H1 (cell line): ENCODE results near the gene IL4. TPM values are rescaled to one million over a fixed set of nuclear protein-coding genes. Genes with fewer than 3 reads are reported as not detected.

ENCODE experiments used
- CTCF ChIA-PET: fragments of 300-600 bp; sonication (Branson Sonifier 250); formaldehyde crosslinking; loops from one replicate; lab custom pipeline; 2021; ENCODE audit not compliant: partially characterized antibody; lab: Charles Lee
- POLR2A ChIA-PET: fragments of 300-600 bp; sonication (Branson Sonifier 250); formaldehyde crosslinking; loops from one replicate; lab custom pipeline; 2021; ENCODE audit warnings: inconsistent platforms; ENCODE audit not compliant: partially characterized antibody; lab: Charles Lee
- DNase-seq, 2 experiments: peaks; one replicate each; pipeline versions ENCODE4 v3.0.0 to v3.0.0-alpha.2; 2010 to 2022; ENCODE audit warnings: low spot score in 2 of 2, low read depth in 1 of 2, mixed read lengths in 1 of 2
- FAIRE-seq: peaks from 2 replicates; lab custom pipeline; 2011; peaks lifted over from hg19 to GRCh38; lab: Jason Lieb, UNC
- H2AFZ ChIP-seq: 2 replicates; pipeline ENCODE4 v1.8.1; 2012; ENCODE audit warnings: low read length, inconsistent platforms
- H2AK5ac ChIP-seq: 2 replicates; pipeline ENCODE4 v1.6.1; 2013; ENCODE audit warnings: low read depth, low read length
- H2BK120ac ChIP-seq: replicated peaks from 2 replicates; pipeline ENCODE3; 2013; ENCODE audit warnings: low read depth, low read length, inconsistent platforms
- H2BK12ac ChIP-seq: 2 replicates; pipeline ENCODE4 v1.6.1; 2013; ENCODE audit warnings: low read depth, low read length
- H2BK15ac ChIP-seq: 2 replicates; pipeline ENCODE4 v1.6.1; 2013; ENCODE audit warnings: low read length
- H2BK20ac ChIP-seq: 2 replicates; pipeline ENCODE4 v1.6.1; 2013; ENCODE audit warnings: low read length
- H2BK5ac ChIP-seq: 2 replicates; pipeline ENCODE4 v1.6.1; 2013; ENCODE audit warnings: low read depth, low read length
- H3K14ac ChIP-seq: 2 replicates; pipeline ENCODE4 v1.6.1; 2013; ENCODE audit warnings: inconsistent platforms; ENCODE audit not compliant: insufficient read length
- H3K18ac ChIP-seq: 2 replicates; pipeline ENCODE4 v1.6.1; 2013; ENCODE audit warnings: low read length; ENCODE audit errors: extremely low read depth
- H3K23ac ChIP-seq: 2 replicates; pipeline ENCODE4 v1.6.1; 2013; ENCODE audit warnings: inconsistent platforms; ENCODE audit not compliant: insufficient read length
- H3K23me2 ChIP-seq: 2 replicates; pipeline ENCODE4 v1.6.1; 2013; ENCODE audit warnings: low read depth, low read length
- H3K27ac ChIP-seq: 2 replicates; pipeline ENCODE4 v1.6.1; 2011; ENCODE audit warnings: low read depth, low read length, inconsistent platforms
- H3K27me3 ChIP-seq, 4 experiments: replicated peaks in 1 of 4; 1 replicate in 1 of 4; 2 replicates in 3 of 4; pipeline versions ENCODE4 v1.6.1 to v1.8.1; 2011 to 2013; ENCODE audit warnings: low read length in 3 of 4, mild to moderate bottlenecking in 3 of 4, inconsistent platforms in 2 of 4, mixed read lengths in 2 of 4, moderate library complexity in 1 of 4; ENCODE audit not compliant: control insufficient read depth in 3 of 4, insufficient read depth in 3 of 4; ENCODE audit errors: extremely low read depth in 1 of 4
- H3K36me3 ChIP-seq, 4 experiments: 2 replicates each; pipeline versions ENCODE4 v1.6.1 to v1.8.1; 2011 to 2013; ENCODE audit warnings: mild to moderate bottlenecking in 4 of 4, low read length in 3 of 4, moderate library complexity in 2 of 4, control low read depth in 1 of 4, inconsistent platforms in 1 of 4; ENCODE audit not compliant: insufficient read depth in 4 of 4, control insufficient read depth in 2 of 4
- H3K4ac ChIP-seq: replicated peaks from 2 replicates; pipeline ENCODE3; 2013; ENCODE audit warnings: low read length, low read depth, mixed read lengths, inconsistent platforms; ENCODE audit not compliant: insufficient read length
- H3K4me1 ChIP-seq, 4 experiments: replicated peaks in 1 of 4; 1 replicate in 1 of 4; 2 replicates in 3 of 4; pipeline versions ENCODE4 v1.6.1 to v1.8.1; 2011 to 2013; ENCODE audit warnings: low read length in 3 of 4, inconsistent platforms in 2 of 4, mixed read lengths in 1 of 4; ENCODE audit not compliant: insufficient read depth in 4 of 4, control insufficient read depth in 3 of 4
- H3K4me2 ChIP-seq, 2 experiments: 2 replicates each; pipeline versions ENCODE4 v1.6.1 to v1.8.1; 2011 to 2013; ENCODE audit warnings: low read depth in 2 of 2, low read length in 2 of 2, control low read depth in 1 of 2, inconsistent platforms in 1 of 2, mild to moderate bottlenecking in 1 of 2; ENCODE audit not compliant: insufficient read depth in 1 of 2
- H3K4me3 ChIP-seq, 4 experiments: fragments of 200-600, 300-600 bp in 1 of 4; sonication (generic), shearing (Covaris generic), sonication (Bioruptor Twin) in 1 of 4; 2 replicates each; pipeline versions ENCODE4 v1.5.1 to v1.8.1; 2011 to 2016; ENCODE audit warnings: low read length in 4 of 4, low read depth in 3 of 4, control low read depth in 2 of 4, inconsistent platforms in 2 of 4, mild to moderate bottlenecking in 2 of 4, mixed read lengths in 1 of 4, moderate library complexity in 1 of 4; ENCODE audit not compliant: insufficient read depth in 2 of 4; ENCODE audit errors: extremely low read depth in 1 of 4
- H3K56ac ChIP-seq: replicated peaks from 2 replicates; pipeline ENCODE3; 2013; ENCODE audit warnings: low read depth, mild to moderate bottlenecking, mixed read lengths, low read length, inconsistent platforms; ENCODE audit not compliant: insufficient read length
- H3K79me1 ChIP-seq: 2 replicates; pipeline ENCODE4 v1.6.1; 2013; ENCODE audit warnings: low read depth, low read length, control low read depth
- H3K79me2 ChIP-seq, 2 experiments: 2 replicates each; pipeline versions ENCODE4 v1.6.1 to v1.8.1; 2012 to 2013; ENCODE audit warnings: low read length in 2 of 2, mild to moderate bottlenecking in 2 of 2, inconsistent platforms in 1 of 2; ENCODE audit not compliant: insufficient read depth in 2 of 2, control insufficient read depth in 1 of 2
- H3K9ac ChIP-seq, 4 experiments: replicated peaks in 1 of 4; 1 replicate in 1 of 4; 2 replicates in 3 of 4; pipeline versions ENCODE4 v1.6.1 to v1.8.1; 2011 to 2013; ENCODE audit warnings: low read depth in 3 of 4, low read length in 3 of 4, control low read depth in 2 of 4, mild to moderate bottlenecking in 2 of 4, moderate library complexity in 2 of 4, inconsistent platforms in 1 of 4; ENCODE audit errors: extremely low read depth in 1 of 4
- H3K9me3 ChIP-seq, 2 experiments: 2 replicates each; pipeline versions ENCODE4 v1.6.1 to v1.8.1; 2012 to 2013; ENCODE audit warnings: mild to moderate bottlenecking in 2 of 2, moderate library complexity in 2 of 2, control low read depth in 1 of 2, inconsistent platforms in 1 of 2, low read depth in 1 of 2, low read length in 1 of 2, mixed read lengths in 1 of 2; ENCODE audit not compliant: insufficient read depth in 2 of 2
- H4K20me1 ChIP-seq, 2 experiments: replicated peaks in 1 of 2; 2 replicates each; pipeline versions ENCODE3 to v1.8.1; 2011 to 2013; ENCODE audit warnings: inconsistent platforms in 2 of 2, low read length in 2 of 2, mild to moderate bottlenecking in 1 of 2; ENCODE audit not compliant: insufficient read depth in 2 of 2, control insufficient read depth in 1 of 2
- H4K5ac ChIP-seq: 2 replicates; pipeline ENCODE4 v1.6.1; 2013; ENCODE audit warnings: low read length, low read depth, mixed read lengths, inconsistent platforms; ENCODE audit not compliant: insufficient read length
- H4K8ac ChIP-seq: 2 replicates; pipeline ENCODE4 v1.8.0; 2013; ENCODE audit warnings: mild to moderate bottlenecking, moderate library complexity, low read length, inconsistent platforms; ENCODE audit not compliant: insufficient read depth; ENCODE audit errors: extremely low read depth
- H4K91ac ChIP-seq: replicated peaks from 2 replicates; pipeline ENCODE3; 2013; ENCODE audit warnings: low read length, mixed read lengths, inconsistent platforms; ENCODE audit not compliant: insufficient read length
- SUZ12 ChIP-seq: fragments of 200-600 bp; sonication (generic); IDR thresholded peaks from 2 replicates; pipeline ENCODE4 v1.6.1; 2012; ENCODE audit warnings: mild to moderate bottlenecking, inconsistent platforms, low read length, moderate library complexity, mixed read lengths
- WGBS, 2 experiments: shearing (Covaris generic) in 1 of 2; methylation state at CpG; one replicate each; pipeline versions ENCODE4 v1.1.6 to v1.1.7; 2013 to 2015; ENCODE audit warnings: low lambda C conversion rate in 2 of 2, mixed read lengths in 2 of 2, inconsistent platforms in 1 of 2, low coverage in 1 of 2, missing lambda C conversion rate in 1 of 2; ENCODE audit not compliant: insufficient replicate concordance in 2 of 2, insufficient coverage in 1 of 2, insufficient read length in 1 of 2; ENCODE audit errors: extremely low coverage in 1 of 2, missing lambda C conversion rate in 1 of 2; 5-methylcytosine and 5-hydroxymethylcytosine counted together
- polyA plus RNA-seq, 7 experiments: library from polyadenylated mRNA; depleted of rRNA in 3 of 7; stranded (reverse) in 5 of 7; unstranded in 2 of 7; fragments of >200 nt in 5 of 7; fragments of 200-250 nt in 2 of 7; gene quantifications; 1 replicate in 5 of 7; 2 replicates in 1 of 7; 4 replicates in 1 of 7; pipeline versions ENCODE4 v1.2.1 to v1.2.3, GENCODE V29; 2011 to 2013; ENCODE audit warnings: missing spikeins in 2 of 7, mixed read lengths in 2 of 7
- total RNA-seq: library from RNA; stranded (reverse); fragmentation: NEBNext Ultra II Directional; extraction: Animal tissue kit (Norgen Biotek cat#: 25700); gene quantifications from 2 replicates; pipeline ENCODE4 v1.2.1, GENCODE V29; 2021

IL4 gene
- total and polyA plus RNA-seq, 2 of the 8 experiments (the other 6 are each of a cell fraction or from before 2014, with no cell fraction given), result not detected

DNA sequence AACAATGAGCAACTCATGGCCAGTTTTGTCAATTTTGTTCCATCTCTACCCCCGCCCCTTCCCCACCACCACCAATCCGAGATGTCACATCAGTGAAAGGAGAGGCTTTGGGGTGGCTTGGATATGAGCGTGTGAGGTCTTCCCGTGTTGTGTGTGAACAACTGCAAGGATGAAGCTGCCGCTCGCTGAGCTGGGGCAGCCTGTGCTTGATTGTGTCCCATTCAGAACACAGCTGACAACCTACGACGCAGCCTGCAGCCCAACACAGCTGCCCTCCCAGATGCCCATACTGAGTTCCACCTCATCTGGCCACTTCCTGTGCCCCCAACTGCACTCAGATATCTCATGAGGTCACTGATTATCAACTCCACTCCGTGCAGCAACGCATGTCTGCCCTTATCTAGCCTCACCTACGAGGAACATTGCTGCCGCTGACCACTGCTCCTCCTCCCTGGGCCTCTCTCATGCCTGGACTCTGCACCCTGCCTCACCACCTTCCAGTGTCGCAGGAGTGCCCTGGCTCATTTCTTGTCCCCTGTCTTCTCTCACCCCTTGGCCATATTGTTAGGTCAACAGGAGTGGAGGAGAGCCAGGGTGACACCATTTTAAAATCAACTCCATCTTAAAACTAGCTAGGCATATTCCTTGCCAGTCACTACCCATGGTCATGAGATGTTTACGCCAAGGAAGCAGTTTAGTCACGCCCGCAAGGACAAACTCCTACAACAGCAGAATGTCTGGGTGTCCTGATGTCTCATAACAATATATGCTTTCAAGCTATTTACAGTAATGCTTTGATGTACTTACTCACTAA is 7.3 kb upstream of the IL4 start:
- no peak overlapping the region for H2AK5ac ChIP-seq
- no peak overlapping the region for H4K5ac ChIP-seq
- H2BK12ac ChIP-seq, result no peak overlapping the region
- no peaks in the 10 kb centered on the region for H3K79me2 ChIP-seq
- no peak overlapping the region for H2BK120ac ChIP-seq
- no peak overlapping the region for H2BK15ac ChIP-seq
- DNase-seq (no peak), FAIRE-seq (no peak)
- H3K56ac ChIP-seq, result no peak overlapping the region
- POLR2A ChIA-PET, result no interaction called here
- H4K91ac ChIP-seq, result no peak overlapping the region
- no peak overlapping the region for H3K4ac ChIP-seq
- no peaks in the 10 kb centered on the region for H4K20me1 ChIP-seq
- no peak overlapping the region for H3K4me3 ChIP-seq
- WGBS, 2 experiments, result 94% methylated on average over 16 of the region's 16 CpGs; no CpG with 5 or more reads in 1 of the 2 experiments
- no peaks in the 10 kb centered on the region for H3K36me3 ChIP-seq
- no peak overlapping the region for H4K8ac ChIP-seq
- H3K4me1 ChIP-seq, result peaks cover 0 to 3% (median 0%) of the 10 kb centered on the region in 4 experiments; a peak in 1 of 7 replicates
- no peaks in the 10 kb centered on the region; a peak in 1 of 7 replicates for H3K27me3 ChIP-seq
- no peaks in the 10 kb centered on the region for H3K23me2 ChIP-seq
- H2AFZ ChIP-seq, result no peak overlapping the region
- CTCF ChIA-PET, result interaction anchor here (0.9 to 2.2 kb wide), 3 partner anchors 11 to 88 kb away, joined by 3 to 8 read pairs (median 6); no protein-coding TSS in a partner anchor
- 0 out of 4 replicates have a peak, but pooled peaks cover 0 to 3% of the 10 kb centered on the region in 2 experiments for H3K9me3 ChIP-seq
- H3K23ac ChIP-seq, result no peak overlapping the region
- no peak overlapping the region for H3K9ac ChIP-seq
- H3K4me2 ChIP-seq, result no peak overlapping the region
- no peak overlapping the region for H2BK20ac ChIP-seq
- H3K18ac ChIP-seq, result no peak overlapping the region
- H3K14ac ChIP-seq, result no peak overlapping the region
- H3K79me1 ChIP-seq, result no peaks in the 10 kb centered on the region
- H3K27ac ChIP-seq, result no peak overlapping the region
- H2BK5ac ChIP-seq, result no peak overlapping the region
- TF ChIP-seq SUZ12, result no peak
